ENCODE results near the gene CCL26. TPM values are rescaled to one million over a fixed set of nuclear protein-coding genes. Genes with fewer than 3 reads are reported as not detected.
A peak's percentile ranks its signal among the peaks of the same experiment; 100 is the strongest.
"Not testable (repeated sequence)": the region's sequence is repeated elsewhere in the genome, so short reads cannot be mapped to it uniquely, and the experiment has no call there.

CCL26 gene
- total and polyA plus RNA-seq, 2 donors (not counting 3 experiments of a cell fraction or from before 2014, with no cell fraction given) = not detected

DNA sequence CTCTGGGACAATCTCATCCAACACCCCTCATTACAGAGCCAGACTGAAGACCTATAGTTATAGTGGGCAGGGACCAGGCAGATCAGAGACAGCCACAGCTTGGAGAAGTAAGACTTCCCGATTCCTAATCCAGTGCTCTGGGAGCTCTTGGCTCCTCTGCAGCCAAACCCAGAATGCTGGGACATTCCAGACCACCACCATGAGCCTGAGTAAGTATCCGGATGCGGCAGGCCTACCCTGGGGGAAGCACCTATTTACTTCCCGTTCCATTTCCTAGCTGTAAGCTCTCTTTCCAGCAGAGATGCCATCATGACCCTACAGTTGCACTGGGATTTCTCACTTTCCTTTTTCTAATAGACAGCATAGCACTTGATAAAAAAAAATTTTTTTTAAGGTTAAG lies 49.6 kb downstream of the CCL26 start:
- no peak for TF ChIP-seq FOS (IDR thresholded peaks at IDR 0.05; ENCODE audit: borderline replicate concordance, insufficient read depth, low read length)
- TF ChIP-seq, protein P1, sequence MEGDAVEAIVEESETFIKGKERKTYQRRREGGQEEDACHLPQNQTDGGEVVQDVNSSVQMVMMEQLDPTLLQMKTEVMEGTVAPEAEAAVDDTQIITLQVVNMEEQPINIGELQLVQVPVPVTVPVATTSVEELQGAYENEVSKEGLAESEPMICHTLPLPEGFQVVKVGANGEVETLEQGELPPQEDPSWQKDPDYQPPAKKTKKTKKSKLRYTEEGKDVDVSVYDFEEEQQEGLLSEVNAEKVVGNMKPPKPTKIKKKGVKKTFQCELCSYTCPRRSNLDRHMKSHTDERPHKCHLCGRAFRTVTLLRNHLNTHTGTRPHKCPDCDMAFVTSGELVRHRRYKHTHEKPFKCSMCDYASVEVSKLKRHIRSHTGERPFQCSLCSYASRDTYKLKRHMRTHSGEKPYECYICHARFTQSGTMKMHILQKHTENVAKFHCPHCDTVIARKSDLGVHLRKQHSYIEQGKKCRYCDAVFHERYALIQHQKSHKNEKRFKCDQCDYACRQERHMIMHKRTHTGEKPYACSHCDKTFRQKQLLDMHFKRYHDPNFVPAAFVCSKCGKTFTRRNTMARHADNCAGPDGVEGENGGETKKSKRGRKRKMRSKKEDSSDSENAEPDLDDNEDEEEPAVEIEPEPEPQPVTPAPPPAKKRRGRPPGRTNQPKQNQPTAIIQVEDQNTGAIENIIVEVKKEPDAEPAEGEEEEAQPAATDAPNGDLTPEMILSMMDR (IDR thresholded peaks at IDR 0.05; ENCODE audit: extremely low read depth in 1 of 2, insufficient read depth in 1 of 2, low read depth in 1 of 2, low read length in 2 of 2) = no peak
- TF ChIP-seq, protein P2, sequence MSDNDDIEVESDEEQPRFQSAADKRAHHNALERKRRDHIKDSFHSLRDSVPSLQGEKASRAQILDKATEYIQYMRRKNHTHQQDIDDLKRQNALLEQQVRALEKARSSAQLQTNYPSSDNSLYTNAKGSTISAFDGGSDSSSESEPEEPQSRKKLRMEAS (IDR thresholded peaks at IDR 0.05; ENCODE audit: insufficient read depth, insufficient read length) = no peak
- TF ChIP-seq EZH2 (IDR thresholded peaks at IDR 0.05; ENCODE audit: borderline replicate concordance, low read depth, low read length, severe bottlenecking) = no peak
- no peak for TF ChIP-seq GATA2 (IDR thresholded peaks at IDR 0.05; ENCODE audit: insufficient read depth, insufficient read length, low read depth, low read length)
- no peak for TF ChIP-seq POLR2AphosphoS5 (IDR thresholded peaks at IDR 0.05; ENCODE audit: insufficient read depth, low read depth, low read length)
- no peak for TF ChIP-seq JUN (IDR thresholded peaks at IDR 0.05; ENCODE audit: borderline replicate concordance, insufficient read depth, insufficient read length, low read depth)
- no peak for TF ChIP-seq MYC (IDR thresholded peaks at IDR 0.05; ENCODE audit: low read depth, low read length)
- TF ChIP-seq POLR2A (IDR thresholded peaks at IDR 0.05; ENCODE audit: low read depth, low read length) = no peak
- FAIRE-seq (no peak), DNase-seq (ENCODE audit: low read depth, low spot score) (no peak)
- peak overlapping the region; percentile 45 for H2AFZ ChIP-seq (ENCODE audit: low read depth, low read length)
- ChIA-PET POLR2A (no interaction called here), CTCF (interaction anchor here (1.6 kb wide), 1 partner anchor 35 kb away, joined by 5 read pairs; no protein-coding TSS in a partner anchor)
- H4K20me1 ChIP-seq (replicated peaks; ENCODE audit: control insufficient read depth, extremely low read depth, insufficient read depth, low read length) = no peaks in the 10 kb centered on the region
- H3K36me3 ChIP-seq (ENCODE audit: control insufficient read depth in 2 of 2, extremely low read depth in 1 of 2, insufficient read depth in 2 of 2, low read length in 2 of 2) = no peaks in the 10 kb centered on the region
- intact Hi-C loops (cut with micrococcal nuclease) = no loop called here
- dilution Hi-C loops (cut with MboI; ENCODE audit: extremely low pct_ligation_motif_present, low sequenced_read_pairs) = no loop called here
- no peaks in the 10 kb centered on the region for H3K9me3 ChIP-seq (replicated peaks; ENCODE audit: control insufficient read depth, insufficient read depth, low read length)
- no peaks in the 10 kb centered on the region for H3K27me3 ChIP-seq (ENCODE audit: control insufficient read depth in 2 of 2, insufficient read depth in 2 of 2, low read length in 2 of 2)
- H3K4me2 ChIP-seq (ENCODE audit: insufficient read depth, low read length) = no peak overlapping the region
- no peak overlapping the region for H3K27ac ChIP-seq (ENCODE audit: insufficient read depth, low read depth, low read length)
- no peaks in the 10 kb centered on the region for H3K4me1 ChIP-seq (ENCODE audit: control insufficient read depth, extremely low read depth, insufficient read depth, low read length)
- no peak overlapping the region for H3K4me3 ChIP-seq (replicated peaks in 1 of 3; ENCODE audit: insufficient read depth in 1 of 3, low read depth in 1 of 3, low read length in 3 of 3)
- no peaks in the 10 kb centered on the region for H3K79me2 ChIP-seq (ENCODE audit: control insufficient read depth, insufficient read depth, low read length)
- no TSS peak for BruUV-seq (replicated peaks)
- H3K9me1 ChIP-seq (replicated peaks; ENCODE audit: control insufficient read depth, extremely low read depth, insufficient read depth, low read length) = no peaks in the 10 kb centered on the region
- H3K9ac ChIP-seq (replicated peaks; ENCODE audit: extremely low read depth, insufficient read depth, low read length) = no peak overlapping the region

DNA sequence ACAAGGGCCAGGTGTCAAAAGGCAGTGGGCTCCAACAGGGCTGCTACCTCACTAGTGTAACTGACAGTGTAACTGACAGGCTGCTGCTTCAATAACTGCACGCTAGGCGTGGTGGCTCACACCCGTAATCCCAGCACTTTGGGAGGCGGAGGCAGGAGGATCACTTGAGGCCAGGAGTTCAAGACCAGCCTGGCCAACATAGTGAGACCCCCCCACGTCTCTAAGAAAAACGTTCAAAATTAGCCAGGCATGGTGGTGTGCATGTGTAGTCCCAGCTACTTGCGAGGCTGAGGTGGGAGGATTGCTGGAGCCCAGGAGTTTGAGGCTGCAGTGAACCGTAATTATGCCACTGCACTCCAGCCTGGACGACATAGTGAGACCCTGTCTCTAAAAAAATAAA lies 50.1 kb downstream of the CCL26 start:
- H3K9me1 ChIP-seq (replicated peaks; ENCODE audit: control insufficient read depth, extremely low read depth, insufficient read depth, low read length); BruUV-seq (replicated peaks); POLR2A ChIA-PET; H3K4me1 ChIP-seq (ENCODE audit: control insufficient read depth, extremely low read depth, insufficient read depth, low read length); H3K9ac ChIP-seq (replicated peaks; ENCODE audit: extremely low read depth, insufficient read depth, low read length); H4K20me1 ChIP-seq (replicated peaks; ENCODE audit: control insufficient read depth, extremely low read depth, insufficient read depth, low read length); H3K9me3 ChIP-seq (replicated peaks; ENCODE audit: control insufficient read depth, insufficient read depth, low read length); dilution Hi-C loops (cut with MboI; ENCODE audit: extremely low pct_ligation_motif_present, low sequenced_read_pairs); H3K36me3 ChIP-seq (ENCODE audit: control insufficient read depth in 2 of 2, extremely low read depth in 1 of 2, insufficient read depth in 2 of 2, low read length in 2 of 2); DNase-seq (ENCODE audit: low read depth, low spot score); H3K4me3 ChIP-seq (replicated peaks in 1 of 3; ENCODE audit: insufficient read depth in 1 of 3, low read depth in 1 of 3, low read length in 3 of 3); H3K79me2 ChIP-seq (ENCODE audit: control insufficient read depth, insufficient read depth, low read length); H3K4me2 ChIP-seq (ENCODE audit: insufficient read depth, low read length); FAIRE-seq; H3K27ac ChIP-seq (ENCODE audit: insufficient read depth, low read depth, low read length); H2AFZ ChIP-seq (ENCODE audit: low read depth, low read length); intact Hi-C loops (cut with micrococcal nuclease); H3K27me3 ChIP-seq (ENCODE audit: control insufficient read depth in 2 of 2, insufficient read depth in 2 of 2, low read length in 2 of 2): not testable (repeated sequence)
- CTCF ChIA-PET = interaction anchor here (1.6 kb wide), 1 partner anchor 35 kb away, joined by 5 read pairs; no protein-coding TSS in a partner anchor

All from endothelial cell of umbilical vein (primary cell).